HepG2 (cell line): ENCODE measurements around the gene KCND3. TPM values are rescaled to one million over a fixed set of nuclear protein-coding genes. Genes with fewer than 3 reads are reported as not detected.
A peak's percentile ranks its signal among the peaks of the same experiment; 100 is the strongest.

Source experiments
- ATM ChIP-seq: fragments of 450-650 bp; IDR thresholded peaks from 2 replicates; pipeline ENCODE4 v1.7.1; 2017; ENCODE audit warnings: mild to moderate bottlenecking, borderline replicate concordance
- CENPT ChIP-seq: sonication (generic); formaldehyde crosslinking; IDR thresholded peaks from 2 replicates; pipeline ENCODE4 v1.8.0; 2022; ENCODE audit warnings: low read depth, mild to moderate bottlenecking, moderate library complexity, missing genetic modification reagents
- FOSL2 ChIP-seq: sonication (generic); formaldehyde crosslinking; IDR thresholded peaks from 2 replicates; pipeline ENCODE4 v1.4.0; 2020; ENCODE audit warnings: missing genetic modification reagents
- FOXK2 ChIP-seq: fragments of 450-650 bp; IDR thresholded peaks from 2 replicates; pipeline ENCODE4 v1.6.1; 2016
- GZF1 ChIP-seq: sonication (generic); formaldehyde crosslinking; IDR thresholded peaks from 2 replicates; pipeline ENCODE4 v1.5.1; 2020; ENCODE audit warnings: mild to moderate bottlenecking, missing genetic modification reagents
- KDM6A ChIP-seq: IDR thresholded peaks from 2 replicates; pipeline ENCODE4 v1.6.1; 2016; ENCODE audit warnings: low read depth
- KLF16 ChIP-seq, 2 experiments: sonication (generic) in 1 of 2; formaldehyde crosslinking in 1 of 2; IDR thresholded peaks; 2 replicates each; pipeline versions ENCODE4 v1.6.1 to v1.8.0; 2016 to 2023; ENCODE audit warnings: missing genetic modification reagents in 2 of 2, missing compliant biosample characterization in 1 of 2
- MZF1 ChIP-seq: sonication (generic); formaldehyde crosslinking; IDR thresholded peaks from 2 replicates; pipeline ENCODE4 v1.8.1; 2023; ENCODE audit warnings: mild to moderate bottlenecking, missing genetic modification reagents, borderline replicate concordance
- PPARG ChIP-seq: conservative IDR thresholded peaks from 2 replicates; pipeline ENCODE4 v1.6.1; 2016; ENCODE audit warnings: missing biosample characterization, missing genetic modification reagents
- RARA ChIP-seq: IDR thresholded peaks from 2 replicates; pipeline ENCODE4 v1.6.1; 2016; ENCODE audit warnings: missing genetic modification reagents, missing compliant biosample characterization
- RBM22 ChIP-seq: fragments of 200-400 bp; formaldehyde crosslinking; optimal IDR thresholded peaks from 2 replicates; pipeline ENCODE3; 2017; ENCODE audit warnings: mild to moderate bottlenecking, low read length, moderate library complexity
- RFX3 ChIP-seq: IDR thresholded peaks from 2 replicates; pipeline ENCODE4 v1.6.1; 2016; ENCODE audit warnings: missing biosample characterization, missing genetic modification reagents
- SAP130 ChIP-seq: IDR thresholded peaks from 2 replicates; pipeline ENCODE4 v1.6.1; 2016; ENCODE audit warnings: low read depth
- SMAD3 ChIP-seq: sonication (generic); formaldehyde crosslinking; IDR thresholded peaks from 2 replicates; pipeline ENCODE4 v1.4.0; 2020; ENCODE audit warnings: missing genetic modification reagents
- STAG1 ChIP-seq: sonication (generic); formaldehyde crosslinking; IDR thresholded peaks from 2 replicates; pipeline ENCODE4 v1.4.0; 2020; ENCODE audit warnings: missing genetic modification reagents
- ZNF24 ChIP-seq: fragments of 450-650 bp; IDR thresholded peaks from 2 replicates; pipeline ENCODE4 v1.6.1; 2017; ENCODE audit warnings: antibody characterized with exemption, mild to moderate bottlenecking
- ZSCAN12 ChIP-seq: sonication (generic); formaldehyde crosslinking; IDR thresholded peaks from 2 replicates; pipeline ENCODE4 v1.9.0; 2021; ENCODE audit warnings: mild to moderate bottlenecking, missing genetic modification reagents
- polyA plus RNA-seq, 8 experiments: library from polyadenylated mRNA; depleted of rRNA in 3 of 8; stranded (reverse) in 7 of 8; unstranded in 1 of 8; fragments of >200 nt; fragmentation: Illumina TruSeq in 4 of 8; extraction: Trizol in 4 of 8; gene quantifications; 2 replicates each; pipeline versions ENCODE4 v1.2.1 to v1.2.3, GENCODE V29; 2011 to 2016; ENCODE audit warnings: low read depth in 4 of 8, missing spikeins in 1 of 8, mixed read lengths in 1 of 8; ENCODE audit not compliant: insufficient read depth in 1 of 8
- total RNA-seq, 5 experiments: library from RNA; depleted of rRNA; stranded (reverse); fragments of >200 nt; fragmentation: Illumina TruSeq; extraction: Trizol; gene quantifications; 2 replicates each; pipeline ENCODE4 v1.2.3, GENCODE V29; 2016; ENCODE audit warnings: low read depth in 1 of 5
- TF ChIP-seq, protein P1 (sequence below): sonication (generic); formaldehyde crosslinking; IDR thresholded peaks from 2 replicates; pipeline ENCODE4 v1.5.1; 2020; ENCODE audit warnings: mild to moderate bottlenecking, moderate library complexity, missing genetic modification reagents
- TF ChIP-seq, protein P2 (sequence below): sonication (generic); formaldehyde crosslinking; IDR thresholded peaks from 2 replicates; pipeline ENCODE4 v1.8.0; 2022; ENCODE audit warnings: mild to moderate bottlenecking, missing genetic modification reagents, moderate library complexity
- TF ChIP-seq, protein P3 (sequence below): sonication (generic); formaldehyde crosslinking; IDR thresholded peaks from 2 replicates; pipeline ENCODE4 v1.5.1; 2020; ENCODE audit warnings: missing genetic modification reagents, mild to moderate bottlenecking, borderline replicate concordance
- TF ChIP-seq, protein P4 (sequence below): IDR thresholded peaks from 2 replicates; pipeline ENCODE4 v1.6.1; 2016; ENCODE audit warnings: mild to moderate bottlenecking, missing biosample characterization, missing genetic modification reagents
- TF ChIP-seq, protein P5 (sequence below): sonication (generic); formaldehyde crosslinking; IDR thresholded peaks from 2 replicates; pipeline ENCODE4 v1.4.0; 2020; ENCODE audit warnings: missing genetic modification reagents; ENCODE audit errors: not compliant biosample characterization
- TF ChIP-seq, protein P6 (sequence below): sonication (generic); formaldehyde crosslinking; IDR thresholded peaks from 2 replicates; pipeline ENCODE4 v1.9.0; 2021; ENCODE audit warnings: missing genetic modification reagents, mild to moderate bottlenecking, borderline replicate concordance

The KCND3 gene
- total and polyA plus RNA-seq, 2 of the 13 experiments (the other 11 are each of a cell fraction or from before 2014, with no cell fraction given): 0.04 TPM; not detected in 1

DNA sequence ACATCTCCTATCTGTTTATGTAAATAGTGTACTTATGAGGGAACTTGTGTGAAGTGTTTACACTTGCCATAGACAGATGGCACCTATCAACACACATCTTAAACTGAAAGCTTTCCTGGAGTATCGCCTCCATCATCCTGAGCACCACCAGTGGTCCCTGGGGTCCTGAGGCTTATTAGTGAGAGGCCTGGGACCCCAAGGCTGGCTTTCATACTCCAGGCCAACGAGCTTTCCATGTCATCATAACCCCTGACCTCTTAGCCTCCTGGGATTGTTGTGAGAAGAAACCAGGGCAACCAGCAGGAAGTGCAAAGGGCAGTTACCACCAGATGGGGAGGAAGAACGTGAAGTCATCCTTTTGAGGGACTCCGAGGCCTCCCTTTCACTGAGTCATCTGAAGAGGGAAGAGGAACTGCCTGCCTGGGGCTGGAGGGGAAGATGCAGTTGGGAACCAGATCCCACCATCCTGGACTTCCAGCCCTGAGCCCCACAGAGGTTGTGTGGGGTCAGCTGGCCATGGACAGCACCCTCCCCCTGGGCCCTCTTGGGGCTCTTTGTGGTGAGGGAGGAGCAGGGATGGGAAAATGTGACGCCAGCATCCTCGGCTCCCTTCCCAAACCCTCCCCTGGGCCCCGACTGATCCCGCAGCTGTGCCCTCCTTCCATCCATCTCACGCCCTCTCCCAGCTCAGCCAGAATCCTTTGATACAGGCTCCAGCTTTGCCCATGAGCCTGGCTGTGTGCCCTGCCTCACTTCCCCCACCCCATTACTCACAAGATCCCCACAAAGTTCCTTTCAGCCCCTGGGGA, 256.1 kb downstream of the KCND3 start (continued):
- TF ChIP-seq, protein P1, sequence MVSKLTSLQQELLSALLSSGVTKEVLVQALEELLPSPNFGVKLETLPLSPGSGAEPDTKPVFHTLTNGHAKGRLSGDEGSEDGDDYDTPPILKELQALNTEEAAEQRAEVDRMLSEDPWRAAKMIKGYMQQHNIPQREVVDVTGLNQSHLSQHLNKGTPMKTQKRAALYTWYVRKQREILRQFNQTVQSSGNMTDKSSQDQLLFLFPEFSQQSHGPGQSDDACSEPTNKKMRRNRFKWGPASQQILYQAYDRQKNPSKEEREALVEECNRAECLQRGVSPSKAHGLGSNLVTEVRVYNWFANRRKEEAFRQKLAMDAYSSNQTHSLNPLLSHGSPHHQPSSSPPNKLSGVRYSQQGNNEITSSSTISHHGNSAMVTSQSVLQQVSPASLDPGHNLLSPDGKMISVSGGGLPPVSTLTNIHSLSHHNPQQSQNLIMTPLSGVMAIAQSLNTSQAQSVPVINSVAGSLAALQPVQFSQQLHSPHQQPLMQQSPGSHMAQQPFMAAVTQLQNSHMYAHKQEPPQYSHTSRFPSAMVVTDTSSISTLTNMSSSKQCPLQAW (CRISPR knock-in tag): peak; percentile 76
- TF ChIP-seq MZF1 (CRISPR knock-in tag) (no peak), RFX3 (CRISPR knock-in tag) (peak; percentile 86), ZSCAN12 (no peak), ZNF24 (no peak), FOSL2 (CRISPR knock-in tag) (peak; percentile 90), RBM22 (no peak), SMAD3 (0 out of 2 replicates have a peak, but pooled peaks have one; percentile 39), SAP130 (peak; percentile 93), KDM6A (CRISPR knock-in tag) (0 out of 2 replicates have a peak, but pooled peaks have one; percentile 47), RARA (CRISPR knock-in tag) (peak; percentile 86), FOXK2 (no peak), ATM (no peak), KLF16 (CRISPR knock-in tag; IDR thresholded peaks at IDR 0.05) (no peak), STAG1 (CRISPR knock-in tag) (no peak), PPARG (CRISPR knock-in tag) (peak; percentile 89), CENPT (CRISPR knock-in tag) (no peak), GZF1 (no peak)
- TF ChIP-seq, protein P2, sequence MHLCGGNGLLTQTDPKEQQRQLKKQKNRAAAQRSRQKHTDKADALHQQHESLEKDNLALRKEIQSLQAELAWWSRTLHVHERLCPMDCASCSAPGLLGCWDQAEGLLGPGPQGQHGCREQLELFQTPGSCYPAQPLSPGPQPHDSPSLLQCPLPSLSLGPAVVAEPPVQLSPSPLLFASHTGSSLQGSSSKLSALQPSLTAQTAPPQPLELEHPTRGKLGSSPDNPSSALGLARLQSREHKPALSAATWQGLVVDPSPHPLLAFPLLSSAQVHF (CRISPR knock-in tag): no peak
- TF ChIP-seq, protein P3, sequence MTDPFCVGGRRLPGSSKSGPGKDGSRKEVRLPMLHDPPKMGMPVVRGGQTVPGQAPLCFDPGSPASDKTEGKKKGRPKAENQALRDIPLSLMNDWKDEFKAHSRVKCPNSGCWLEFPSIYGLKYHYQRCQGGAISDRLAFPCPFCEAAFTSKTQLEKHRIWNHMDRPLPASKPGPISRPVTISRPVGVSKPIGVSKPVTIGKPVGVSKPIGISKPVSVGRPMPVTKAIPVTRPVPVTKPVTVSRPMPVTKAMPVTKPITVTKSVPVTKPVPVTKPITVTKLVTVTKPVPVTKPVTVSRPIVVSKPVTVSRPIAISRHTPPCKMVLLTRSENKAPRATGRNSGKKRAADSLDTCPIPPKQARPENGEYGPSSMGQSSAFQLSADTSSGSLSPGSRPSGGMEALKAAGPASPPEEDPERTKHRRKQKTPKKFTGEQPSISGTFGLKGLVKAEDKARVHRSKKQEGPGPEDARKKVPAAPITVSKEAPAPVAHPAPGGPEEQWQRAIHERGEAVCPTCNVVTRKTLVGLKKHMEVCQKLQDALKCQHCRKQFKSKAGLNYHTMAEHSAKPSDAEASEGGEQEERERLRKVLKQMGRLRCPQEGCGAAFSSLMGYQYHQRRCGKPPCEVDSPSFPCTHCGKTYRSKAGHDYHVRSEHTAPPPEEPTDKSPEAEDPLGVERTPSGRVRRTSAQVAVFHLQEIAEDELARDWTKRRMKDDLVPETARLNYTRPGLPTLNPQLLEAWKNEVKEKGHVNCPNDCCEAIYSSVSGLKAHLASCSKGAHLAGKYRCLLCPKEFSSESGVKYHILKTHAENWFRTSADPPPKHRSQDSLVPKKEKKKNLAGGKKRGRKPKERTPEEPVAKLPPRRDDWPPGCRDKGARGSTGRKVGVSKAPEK (CRISPR knock-in tag): no peak
- TF ChIP-seq, protein P4, sequence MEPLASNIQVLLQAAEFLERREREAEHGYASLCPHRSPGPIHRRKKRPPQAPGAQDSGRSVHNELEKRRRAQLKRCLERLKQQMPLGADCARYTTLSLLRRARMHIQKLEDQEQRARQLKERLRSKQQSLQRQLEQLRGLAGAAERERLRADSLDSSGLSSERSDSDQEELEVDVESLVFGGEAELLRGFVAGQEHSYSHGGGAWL: no peak
- TF ChIP-seq, protein P5, sequence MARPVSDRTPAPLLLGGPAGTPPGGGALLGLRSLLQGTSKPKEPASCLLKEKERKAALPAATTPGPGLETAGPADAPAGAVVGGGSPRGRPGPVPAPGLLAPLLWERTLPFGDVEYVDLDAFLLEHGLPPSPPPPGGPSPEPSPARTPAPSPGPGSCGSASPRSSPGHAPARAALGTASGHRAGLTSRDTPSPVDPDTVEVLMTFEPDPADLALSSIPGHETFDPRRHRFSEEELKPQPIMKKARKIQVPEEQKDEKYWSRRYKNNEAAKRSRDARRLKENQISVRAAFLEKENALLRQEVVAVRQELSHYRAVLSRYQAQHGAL (CRISPR knock-in tag): no peak
- TF ChIP-seq, protein P6, sequence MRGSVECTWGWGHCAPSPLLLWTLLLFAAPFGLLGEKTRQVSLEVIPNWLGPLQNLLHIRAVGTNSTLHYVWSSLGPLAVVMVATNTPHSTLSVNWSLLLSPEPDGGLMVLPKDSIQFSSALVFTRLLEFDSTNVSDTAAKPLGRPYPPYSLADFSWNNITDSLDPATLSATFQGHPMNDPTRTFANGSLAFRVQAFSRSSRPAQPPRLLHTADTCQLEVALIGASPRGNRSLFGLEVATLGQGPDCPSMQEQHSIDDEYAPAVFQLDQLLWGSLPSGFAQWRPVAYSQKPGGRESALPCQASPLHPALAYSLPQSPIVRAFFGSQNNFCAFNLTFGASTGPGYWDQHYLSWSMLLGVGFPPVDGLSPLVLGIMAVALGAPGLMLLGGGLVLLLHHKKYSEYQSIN: no peak
